IPS-18a (cell line): ENCODE results near the gene ARHGEF37.

ENCODE experiments used
- H3K27ac ChIP-seq: one replicate; pipeline ENCODE4 v1.5.1; 2013; ENCODE audit warnings: low read length
- H3K27me3 ChIP-seq: one replicate; pipeline ENCODE4 v1.6.1; 2013; ENCODE audit warnings: mild to moderate bottlenecking, low read length; ENCODE audit not compliant: control insufficient read depth, insufficient read depth
- H3K36me3 ChIP-seq: one replicate; pipeline ENCODE4 v1.6.1; 2013; ENCODE audit warnings: low read depth, low read length; ENCODE audit not compliant: control insufficient read depth
- H3K4me1 ChIP-seq: one replicate; pipeline ENCODE4 v1.6.1; 2013; ENCODE audit warnings: low read depth, low read length; ENCODE audit not compliant: control insufficient read depth
- H3K4me3 ChIP-seq: one replicate; pipeline ENCODE4 v1.5.1; 2013; ENCODE audit warnings: low read length
- H3K9ac ChIP-seq: one replicate; pipeline ENCODE4 v1.6.1; 2013; ENCODE audit warnings: mild to moderate bottlenecking, low read length, moderate library complexity
- H3K9me3 ChIP-seq: one replicate; pipeline ENCODE4 v1.6.1; 2013; ENCODE audit warnings: low read depth, low read length; ENCODE audit not compliant: control insufficient read depth

Gene ARHGEF37

GRCh38 chr5:149617760-149618306, 36.5 kb downstream of the ARHGEF37 start:
- no peaks in the 10 kb centered on the region for H3K9me3 ChIP-seq
- H3K9ac ChIP-seq, result no peak overlapping the region
- H3K27me3 ChIP-seq, result no peaks in the 10 kb centered on the region
- no peaks in the 10 kb centered on the region for H3K4me1 ChIP-seq
- no peak overlapping the region for H3K4me3 ChIP-seq
- H3K36me3 ChIP-seq, result no peaks in the 10 kb centered on the region
- H3K27ac ChIP-seq, result no peak overlapping the region

- Histone ChIP-seq H3K27me3 (no peaks in the 10 kb centered on the region), H3K9ac (no peak overlapping the region), H3K4me3 (no peak overlapping the region), H3K9me3 (no peaks in the 10 kb centered on the region), H3K4me1 (no peaks in the 10 kb centered on the region), H3K27ac (no peak overlapping the region), H3K36me3 (no peaks in the 10 kb centered on the region)
Measured at GRCh38 chr5:149618581-149619248, 37.4 kb downstream of the ARHGEF37 start.

GRCh38 chr5:149621415-149622098, 40.3 kb downstream of the ARHGEF37 start:
- Histone ChIP-seq H3K36me3 (no peaks in the 10 kb centered on the region), H3K27ac (no peak overlapping the region), H3K4me1 (no peaks in the 10 kb centered on the region), H3K27me3 (no peaks in the 10 kb centered on the region), H3K9ac (no peak overlapping the region), H3K4me3 (no peak overlapping the region), H3K9me3 (no peaks in the 10 kb centered on the region)

- H3K9me3 ChIP-seq, result no peaks in the 10 kb centered on the region
- H3K4me3 ChIP-seq, result no peak overlapping the region
- no peaks in the 10 kb centered on the region for H3K4me1 ChIP-seq
- H3K27ac ChIP-seq, result no peak overlapping the region
- H3K9ac ChIP-seq, result no peak overlapping the region
- no peaks in the 10 kb centered on the region for H3K27me3 ChIP-seq
- no peaks in the 10 kb centered on the region for H3K36me3 ChIP-seq
Measured at GRCh38 chr5:149622466-149622865, 41.2 kb downstream of the ARHGEF37 start.

- H3K4me1 ChIP-seq, result no peaks in the 10 kb centered on the region
- H3K4me3 ChIP-seq, result no peak overlapping the region
- no peak overlapping the region for H3K9ac ChIP-seq
- no peaks in the 10 kb centered on the region for H3K27me3 ChIP-seq
- H3K27ac ChIP-seq, result no peak overlapping the region
- no peaks in the 10 kb centered on the region for H3K9me3 ChIP-seq
- no peaks in the 10 kb centered on the region for H3K36me3 ChIP-seq
Measured at GRCh38 chr5:149623473-149623872, 42.2 kb downstream of the ARHGEF37 start.

GRCh38 chr5:149627070-149627469, 45.8 kb downstream of the ARHGEF37 start:
- H3K9me3 ChIP-seq, result no peaks in the 10 kb centered on the region
- no peak overlapping the region for H3K27ac ChIP-seq
- H3K36me3 ChIP-seq, result no peaks in the 10 kb centered on the region
- no peak overlapping the region for H3K9ac ChIP-seq
- H3K4me3 ChIP-seq, result no peak overlapping the region
- no peaks in the 10 kb centered on the region for H3K4me1 ChIP-seq
- H3K27me3 ChIP-seq, result no peaks in the 10 kb centered on the region

GRCh38 chr5:149628221-149628620, 46.9 kb downstream of the ARHGEF37 start:
- Histone ChIP-seq H3K4me1 (peaks cover 11% of the 10 kb centered on the region), H3K36me3 (no peaks in the 10 kb centered on the region)

GRCh38 chr5:149628846-149629388, 47.6 kb downstream of the ARHGEF37 start:
- Histone ChIP-seq H3K36me3 (no peaks in the 10 kb centered on the region), H3K4me1 (peaks cover 18% of the 10 kb centered on the region), H3K9ac (no peak overlapping the region), H3K4me3 (no peak overlapping the region), H3K9me3 (no peaks in the 10 kb centered on the region), H3K27me3 (no peaks in the 10 kb centered on the region), H3K27ac (no peak overlapping the region)

More at GRCh38 chr5:149628221-149628620, 46.9 kb downstream of the ARHGEF37 start:
- no peak overlapping the region for H3K27ac ChIP-seq
- H3K9ac ChIP-seq, result no peak overlapping the region
- no peaks in the 10 kb centered on the region for H3K27me3 ChIP-seq
- no peaks in the 10 kb centered on the region for H3K9me3 ChIP-seq
- no peak overlapping the region for H3K4me3 ChIP-seq

GRCh38 chr5:149629421-149629820, 48.1 kb downstream of the ARHGEF37 start:
- Histone ChIP-seq H3K27me3 (no peaks in the 10 kb centered on the region), H3K27ac (no peak overlapping the region), H3K9me3 (no peaks in the 10 kb centered on the region), H3K9ac (no peak overlapping the region), H3K4me3 (no peak overlapping the region), H3K36me3 (no peaks in the 10 kb centered on the region), H3K4me1 (peaks cover 18% of the 10 kb centered on the region)

GRCh38 chr5:149630337-149630736, 49.0 kb downstream of the ARHGEF37 start:
- Histone ChIP-seq H3K9me3 (no peaks in the 10 kb centered on the region), H3K9ac (no peak overlapping the region), H3K36me3 (no peaks in the 10 kb centered on the region), H3K27ac (no peak overlapping the region), H3K27me3 (no peaks in the 10 kb centered on the region), H3K4me1 (peaks cover 18% of the 10 kb centered on the region), H3K4me3 (no peak overlapping the region)

GRCh38 chr5:149631506-149631905, 50.2 kb downstream of the ARHGEF37 start:
- Histone ChIP-seq H3K4me3 (no peak overlapping the region), H3K27me3 (no peaks in the 10 kb centered on the region), H3K9me3 (no peaks in the 10 kb centered on the region), H3K36me3 (no peaks in the 10 kb centered on the region), H3K9ac (no peak overlapping the region), H3K4me1 (peaks cover 18% of the 10 kb centered on the region), H3K27ac (no peak overlapping the region)
